Memory B cell (primary cell): ENCODE results near the gene SLC35B2.

Experiments
- ATAC-seq: fragments of 150-1000 bp; cut with Tn5 transposase; 2 replicates; pipeline ENCODE4 v1.10.0; 2021; ENCODE audit warnings: low read depth, mild to moderate bottlenecking, moderate library complexity
- DNase-seq, 2 donors: peaks; one replicate each; pipeline ENCODE4 v3.0.0; 2022; ENCODE audit warnings: low spot score in 2 of 2
- H3K27ac Mint-ChIP-seq: one replicate; pipeline ENCODE4 v1.8.0; 2022; ENCODE audit warnings: mild to moderate bottlenecking, moderate library complexity, mixed read lengths
- H3K27me3 Mint-ChIP-seq: one replicate; pipeline ENCODE4 v1.8.0; 2022; ENCODE audit warnings: mixed read lengths
- H3K36me3 Mint-ChIP-seq: one replicate; pipeline ENCODE4 v1.8.0; 2022; ENCODE audit warnings: mild to moderate bottlenecking, mixed read lengths
- H3K4me1 Mint-ChIP-seq: one replicate; pipeline ENCODE4 v1.8.0; 2022; ENCODE audit warnings: mixed read lengths
- H3K4me3 Mint-ChIP-seq: one replicate; pipeline ENCODE4 v1.8.0; 2022; ENCODE audit warnings: mild to moderate bottlenecking, moderate library complexity, mixed read lengths
- H3K9me3 Mint-ChIP-seq: one replicate; pipeline ENCODE4 v1.8.0; 2022; ENCODE audit warnings: mixed read lengths

The SLC35B2 gene

DNA sequence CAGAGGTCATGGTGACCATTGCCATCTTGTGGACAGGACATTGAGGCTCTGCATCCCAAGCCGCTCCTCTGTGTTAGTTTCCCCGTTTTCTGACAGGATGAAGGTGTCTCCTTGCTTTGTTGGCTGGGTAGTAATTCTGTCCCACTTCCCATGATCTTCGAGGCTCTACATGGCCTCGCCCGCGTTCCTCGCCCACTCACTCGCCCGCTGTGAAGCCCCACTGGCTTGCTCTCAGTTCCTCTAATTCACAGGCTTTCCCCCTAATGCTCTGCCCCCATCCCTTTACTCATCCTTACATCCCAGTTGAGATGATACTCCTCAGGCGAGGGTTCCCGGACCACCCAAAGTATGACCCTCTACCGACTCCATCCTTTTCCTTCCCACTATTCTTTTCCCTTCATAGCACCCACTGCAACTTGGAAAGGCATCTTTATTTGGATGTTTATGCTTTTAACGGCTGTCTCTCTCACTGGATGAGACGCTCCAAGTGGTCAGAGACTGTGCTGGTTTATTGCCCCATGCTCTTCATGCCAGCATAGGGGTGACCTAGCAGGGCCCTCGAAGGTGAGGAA lies 511 bp upstream of the SLC35B2 start:
- Mint-ChIP-seq H3K9me3 (no peaks in the 10 kb centered on the region), H3K4me3 (peak overlapping the region; percentile 87), H3K27ac (peak overlapping the region; percentile 94), H3K27me3 (no peaks in the 10 kb centered on the region), H3K36me3 (peaks cover 20% of the 10 kb centered on the region), H3K4me1 (peaks cover 60% of the 10 kb centered on the region)
- ATAC-seq (peak; percentile 37), DNase-seq (no peak)

DNA sequence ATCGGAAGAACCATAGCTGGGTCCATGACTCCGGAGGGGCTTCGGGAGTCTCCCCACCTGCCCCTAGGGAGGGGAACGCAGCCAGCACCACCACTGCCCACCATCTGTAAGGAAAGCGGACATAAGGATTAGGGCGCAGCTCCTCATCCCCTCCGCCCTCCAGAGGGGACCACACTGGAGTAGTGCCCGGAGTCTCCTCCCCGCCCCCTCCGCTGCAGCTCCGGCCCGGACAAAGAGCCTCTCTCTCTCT lies 628 bp downstream of the SLC35B2 start:
- peak overlapping the region; percentile 94 for H3K27ac Mint-ChIP-seq
- peaks cover 27% of the 10 kb centered on the region for H3K36me3 Mint-ChIP-seq
- ATAC-seq (peak; percentile 8), DNase-seq (no peak)
- H3K9me3 Mint-ChIP-seq: no peaks in the 10 kb centered on the region
- peak overlapping the region; percentile 80 for H3K4me3 Mint-ChIP-seq
- H3K4me1 Mint-ChIP-seq: peaks cover 55% of the 10 kb centered on the region
- H3K27me3 Mint-ChIP-seq: no peaks in the 10 kb centered on the region

DNA sequence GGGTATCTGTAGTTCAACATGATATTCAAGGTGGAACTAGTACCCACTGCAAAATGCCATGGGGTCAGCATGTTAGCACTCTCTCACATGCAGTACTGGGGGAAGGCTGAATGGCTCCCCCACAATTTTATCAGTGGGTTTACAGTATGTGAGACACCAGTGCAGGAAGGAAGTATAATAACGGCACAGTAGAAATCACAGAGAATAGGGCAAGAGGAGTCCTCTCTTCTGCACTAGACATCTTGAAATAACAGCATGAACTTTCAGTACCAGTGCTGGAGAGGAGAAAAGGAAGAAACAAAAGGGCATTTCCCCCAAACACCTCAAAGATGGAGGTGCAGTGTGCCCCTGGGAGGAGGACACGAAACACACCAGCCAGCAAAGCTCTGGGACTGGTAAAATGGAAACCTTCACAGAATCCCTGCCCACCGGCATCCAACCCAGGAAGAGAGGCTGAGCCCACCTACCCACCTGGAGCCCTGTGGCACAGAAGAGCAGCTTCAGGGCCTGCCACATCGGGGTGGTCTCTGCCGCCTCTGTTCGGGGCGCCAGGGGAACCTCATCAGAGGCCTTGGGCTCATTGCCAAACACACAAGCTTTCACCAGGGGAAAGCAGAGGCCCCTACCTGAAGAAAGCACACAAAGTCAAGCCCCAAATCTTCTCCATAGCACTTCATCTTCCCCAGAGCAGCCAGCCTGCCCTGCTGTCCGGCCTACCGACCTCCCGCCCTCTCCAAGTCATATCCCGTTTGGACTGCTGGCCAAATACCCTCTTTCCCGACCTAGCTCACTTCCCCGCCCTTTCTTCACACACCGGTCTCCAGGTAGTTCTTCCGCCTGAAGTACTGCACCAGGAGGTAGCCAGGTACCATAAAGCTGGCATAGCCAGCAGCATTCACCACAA lies 1.2 kb downstream of the SLC35B2 start:
- ATAC-seq (no peak), DNase-seq (no peak)
- Mint-ChIP-seq H3K9me3 (no peaks in the 10 kb centered on the region), H3K36me3 (peaks cover 28% of the 10 kb centered on the region), H3K27ac (peak overlapping the region; percentile 94), H3K27me3 (no peaks in the 10 kb centered on the region), H3K4me1 (peaks cover 52% of the 10 kb centered on the region), H3K4me3 (peak overlapping the region; percentile 80)

DNA sequence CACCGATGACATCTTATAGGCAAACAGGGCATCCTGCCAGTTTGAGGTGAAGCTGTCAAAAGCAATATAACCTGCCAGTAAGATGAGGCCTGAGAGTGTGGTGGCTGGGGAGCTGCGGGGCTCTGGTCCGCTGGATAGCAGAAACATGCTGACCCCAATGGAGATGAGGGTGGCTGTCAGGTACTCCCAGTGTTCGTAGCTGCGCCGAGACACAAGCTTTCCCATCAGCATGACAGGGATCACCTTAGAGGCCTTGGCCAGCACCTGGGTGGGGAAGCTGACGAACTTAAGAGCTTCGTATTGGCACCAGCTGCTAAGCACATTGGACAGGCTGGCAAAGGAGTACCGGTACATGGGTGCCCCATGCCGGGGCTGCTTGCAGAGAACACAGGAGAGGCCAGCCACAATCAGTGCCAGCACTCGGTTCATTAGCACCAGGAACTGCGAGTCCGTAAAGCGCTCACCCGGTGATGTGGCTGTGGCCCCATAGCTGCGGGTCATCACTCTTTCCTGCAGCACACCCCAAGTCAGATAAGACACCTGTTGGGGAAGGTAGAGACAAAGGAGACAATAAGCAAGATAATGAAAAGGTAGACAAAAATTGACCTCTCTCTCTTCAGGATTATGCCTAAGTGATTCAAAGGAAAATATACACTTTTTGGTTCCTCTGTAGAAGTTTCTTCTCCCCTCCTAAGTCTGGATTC lies 2.1 kb downstream of the SLC35B2 start:
- DNase-seq: no peak
- Mint-ChIP-seq H3K27ac (peak overlapping the region; percentile 94), H3K9me3 (no peaks in the 10 kb centered on the region), H3K36me3 (peaks cover 26% of the 10 kb centered on the region), H3K4me1 (peaks cover 49% of the 10 kb centered on the region), H3K27me3 (no peaks in the 10 kb centered on the region), H3K4me3 (peak overlapping the region; percentile 80)
- ATAC-seq: no peak

DNA sequence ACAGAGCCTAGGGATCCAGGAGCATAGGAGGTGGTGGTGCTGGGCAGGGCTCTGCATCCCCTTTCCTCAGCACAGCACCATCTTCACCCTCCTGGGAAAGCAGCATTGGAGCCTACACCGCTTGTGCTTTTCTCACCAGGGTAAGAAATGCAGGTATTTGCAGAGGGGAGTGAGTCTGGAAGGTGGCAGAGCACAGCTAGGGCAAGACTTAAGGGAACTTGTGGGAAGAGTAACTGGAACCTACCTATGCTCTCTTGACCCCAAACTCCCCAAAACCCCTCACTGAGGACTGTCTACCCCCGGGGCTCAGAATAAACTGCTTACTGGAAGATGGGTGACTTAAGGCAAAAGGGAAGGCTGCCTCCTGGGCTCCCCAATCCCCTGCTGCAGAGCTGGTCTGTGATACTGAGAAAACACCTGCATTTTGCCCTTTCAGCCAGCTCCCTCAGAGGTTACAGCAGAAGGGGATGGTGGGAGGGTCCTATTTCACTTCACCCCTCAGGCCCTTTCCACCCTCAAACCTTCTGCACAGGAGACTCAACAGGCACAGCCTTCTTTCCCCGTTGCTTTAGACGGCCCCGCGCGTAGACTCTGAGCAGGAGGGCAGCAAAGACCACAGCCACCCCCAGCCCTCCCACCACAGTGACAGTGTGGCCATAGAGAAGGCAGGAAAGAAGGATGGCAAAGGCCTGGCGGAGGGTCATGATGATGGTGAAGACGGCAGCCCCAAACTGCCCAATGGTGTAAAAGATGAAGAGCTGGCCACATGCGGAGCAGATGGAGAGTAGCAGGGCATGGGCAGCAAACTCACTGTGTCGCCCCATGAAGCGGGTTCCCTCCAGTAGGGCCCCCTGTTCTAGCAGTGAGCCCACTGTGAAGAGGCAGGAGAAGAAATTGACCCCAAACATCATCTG lies 2.9 kb downstream of the SLC35B2 start:
- no peaks in the 10 kb centered on the region for H3K9me3 Mint-ChIP-seq
- H3K4me3 Mint-ChIP-seq: peak overlapping the region; percentile 10
- DNase-seq: no peak
- H3K36me3 Mint-ChIP-seq: peaks cover 31% of the 10 kb centered on the region
- no peak for ATAC-seq
- peaks cover 53% of the 10 kb centered on the region for H3K4me1 Mint-ChIP-seq
- H3K27ac Mint-ChIP-seq: peak overlapping the region; percentile 94
- H3K27me3 Mint-ChIP-seq: no peaks in the 10 kb centered on the region

DNA sequence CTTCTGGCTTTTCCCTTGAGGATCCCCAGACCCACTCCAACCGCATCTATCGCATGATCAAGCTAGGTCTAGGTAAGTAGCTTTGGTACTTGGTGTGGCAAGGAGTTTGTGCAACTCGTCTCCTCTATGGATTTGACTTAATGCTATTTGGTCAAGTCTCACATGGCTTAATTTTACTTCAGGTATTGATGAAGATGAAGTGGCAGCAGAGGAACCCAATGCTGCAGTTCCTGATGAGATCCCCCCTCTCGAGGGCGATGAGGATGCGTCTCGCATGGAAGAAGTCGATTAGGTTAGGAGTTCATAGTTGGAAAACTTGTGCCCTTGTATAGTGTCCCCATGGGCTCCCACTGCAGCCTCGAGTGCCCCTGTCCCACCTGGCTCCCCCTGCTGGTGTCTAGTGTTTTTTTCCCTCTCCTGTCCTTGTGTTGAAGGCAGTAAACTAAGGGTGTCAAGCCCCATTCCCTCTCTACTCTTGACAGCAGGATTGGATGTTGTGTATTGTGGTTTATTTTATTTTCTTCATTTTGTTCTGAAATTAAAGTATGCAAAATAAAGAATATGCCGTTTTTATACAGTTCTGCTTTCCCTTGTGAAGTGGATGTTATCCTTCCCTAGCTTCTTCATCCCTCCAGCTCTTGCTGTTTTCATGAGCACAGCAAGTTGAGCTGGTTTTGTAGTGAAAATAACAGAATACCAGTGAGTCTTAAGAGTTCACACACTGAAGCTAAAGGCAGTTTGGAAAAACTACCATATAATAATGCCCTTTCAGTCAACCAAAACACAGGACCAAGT lies 3.8 kb downstream of the SLC35B2 start:
- peak in 1 of 2 donors; percentile 59 for DNase-seq
- Mint-ChIP-seq H3K27ac (peak overlapping the region; percentile 94), H3K4me1 (peaks cover 55% of the 10 kb centered on the region), H3K9me3 (no peaks in the 10 kb centered on the region), H3K27me3 (no peaks in the 10 kb centered on the region), H3K4me3 (no peak overlapping the region), H3K36me3 (peaks cover 34% of the 10 kb centered on the region)
- ATAC-seq: peak; percentile 16

DNA sequence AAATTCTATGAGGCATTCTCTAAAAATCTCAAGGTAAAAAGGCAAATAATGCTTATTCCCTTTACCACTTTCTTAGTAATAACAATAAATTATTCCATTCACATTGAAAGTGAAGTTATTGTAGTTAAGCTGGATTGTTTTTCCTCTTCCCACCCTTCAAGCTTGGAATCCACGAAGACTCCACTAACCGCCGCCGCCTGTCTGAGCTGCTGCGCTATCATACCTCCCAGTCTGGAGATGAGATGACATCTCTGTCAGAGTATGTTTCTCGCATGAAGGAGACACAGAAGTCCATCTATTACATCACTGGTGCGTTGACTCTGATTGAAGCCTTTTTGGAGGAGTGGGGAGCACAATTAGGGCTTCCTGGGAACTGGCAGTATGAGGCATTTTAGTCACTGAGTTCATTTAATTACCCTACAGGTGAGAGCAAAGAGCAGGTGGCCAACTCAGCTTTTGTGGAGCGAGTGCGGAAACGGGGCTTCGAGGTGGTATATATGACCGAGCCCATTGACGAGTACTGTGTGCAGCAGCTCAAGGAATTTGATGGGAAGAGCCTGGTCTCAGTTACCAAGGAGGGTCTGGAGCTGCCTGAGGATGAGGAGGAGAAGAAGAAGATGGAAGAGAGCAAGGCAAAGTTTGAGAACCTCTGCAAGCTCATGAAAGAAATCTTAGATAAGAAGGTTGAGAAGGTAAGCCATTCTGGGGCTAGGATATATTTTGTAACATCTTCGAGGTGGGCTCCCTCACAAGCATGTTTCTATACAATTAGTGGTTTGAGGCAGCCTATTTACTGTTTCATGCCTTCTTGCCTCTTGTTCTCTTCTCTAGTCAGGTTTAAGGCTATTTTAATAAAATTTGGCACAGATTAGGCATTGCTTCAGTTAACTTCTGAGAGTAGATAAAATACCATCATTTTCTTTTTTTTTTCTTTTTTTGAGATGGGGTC lies 5.5 kb downstream of the SLC35B2 start:
- H3K4me3 Mint-ChIP-seq: no peak overlapping the region

DNA sequence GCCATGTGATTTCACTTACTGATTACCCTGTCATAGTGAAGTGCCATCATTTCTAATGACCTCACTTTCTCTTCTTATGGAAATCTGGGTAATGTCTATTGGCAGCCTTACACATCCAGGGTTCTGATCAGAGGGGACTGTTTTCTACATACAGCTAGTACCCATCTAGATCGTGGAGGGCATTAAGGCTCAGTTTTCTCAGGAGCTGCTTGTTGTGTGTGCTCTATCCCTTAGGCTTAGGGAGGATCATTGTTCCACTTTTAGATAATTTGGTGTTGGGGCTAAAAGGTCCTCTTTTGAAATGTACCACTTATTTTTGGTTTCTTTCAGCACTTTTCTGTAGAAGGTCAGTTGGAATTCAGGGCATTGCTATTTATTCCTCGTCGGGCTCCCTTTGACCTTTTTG lies 6.6 kb downstream of the SLC35B2 start:
- peaks cover 44% of the 10 kb centered on the region for H3K4me1 Mint-ChIP-seq
- ATAC-seq (no peak), DNase-seq (no peak)
- H3K4me3 Mint-ChIP-seq: no peak overlapping the region
- H3K27ac Mint-ChIP-seq: no peak overlapping the region
- H3K9me3 Mint-ChIP-seq: no peaks in the 10 kb centered on the region
- H3K27me3 Mint-ChIP-seq: no peaks in the 10 kb centered on the region
- peaks cover 36% of the 10 kb centered on the region for H3K36me3 Mint-ChIP-seq

More for the DNA sequence above, 5.5 kb downstream of the SLC35B2 start:
- H3K27ac Mint-ChIP-seq: peak overlapping the region; percentile 12
- peaks cover 36% of the 10 kb centered on the region for H3K36me3 Mint-ChIP-seq
- ATAC-seq (no peak), DNase-seq (no peak)
- peaks cover 51% of the 10 kb centered on the region for H3K4me1 Mint-ChIP-seq
- H3K27me3 Mint-ChIP-seq: no peaks in the 10 kb centered on the region
- no peaks in the 10 kb centered on the region for H3K9me3 Mint-ChIP-seq

DNA sequence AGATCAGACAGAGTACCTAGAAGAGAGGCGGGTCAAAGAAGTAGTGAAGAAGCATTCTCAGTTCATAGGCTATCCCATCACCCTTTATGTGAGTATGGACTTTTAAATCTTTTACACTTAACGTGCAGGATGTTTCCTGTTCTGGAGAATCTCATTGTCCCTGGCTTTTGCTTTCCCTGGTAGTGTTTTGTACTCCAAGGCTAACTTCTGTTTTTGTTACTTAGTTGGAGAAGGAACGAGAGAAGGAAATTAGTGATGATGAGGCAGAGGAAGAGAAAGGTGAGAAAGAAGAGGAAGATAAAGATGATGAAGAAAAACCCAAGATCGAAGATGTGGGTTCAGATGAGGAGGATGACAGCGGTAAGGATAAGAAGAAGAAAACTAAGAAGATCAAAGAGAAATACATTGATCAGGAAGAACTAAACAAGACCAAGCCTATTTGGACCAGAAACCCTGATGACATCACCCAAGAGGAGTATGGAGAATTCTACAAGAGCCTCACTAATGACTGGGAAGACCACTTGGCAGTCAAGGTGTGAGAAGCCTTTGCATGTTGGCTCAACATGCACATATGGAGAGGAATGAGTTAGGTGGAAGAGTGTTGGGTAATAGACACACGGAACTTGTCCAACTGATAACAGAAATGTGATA lies 7.1 kb downstream of the SLC35B2 start:
- peaks cover 43% of the 10 kb centered on the region for H3K4me1 Mint-ChIP-seq
- no peaks in the 10 kb centered on the region for H3K27me3 Mint-ChIP-seq
- H3K27ac Mint-ChIP-seq: peak overlapping the region; percentile 58
- ATAC-seq: no peak
- peaks cover 36% of the 10 kb centered on the region for H3K36me3 Mint-ChIP-seq
- no peak for DNase-seq
- H3K9me3 Mint-ChIP-seq: no peaks in the 10 kb centered on the region
- H3K4me3 Mint-ChIP-seq: no peak overlapping the region

DNA sequence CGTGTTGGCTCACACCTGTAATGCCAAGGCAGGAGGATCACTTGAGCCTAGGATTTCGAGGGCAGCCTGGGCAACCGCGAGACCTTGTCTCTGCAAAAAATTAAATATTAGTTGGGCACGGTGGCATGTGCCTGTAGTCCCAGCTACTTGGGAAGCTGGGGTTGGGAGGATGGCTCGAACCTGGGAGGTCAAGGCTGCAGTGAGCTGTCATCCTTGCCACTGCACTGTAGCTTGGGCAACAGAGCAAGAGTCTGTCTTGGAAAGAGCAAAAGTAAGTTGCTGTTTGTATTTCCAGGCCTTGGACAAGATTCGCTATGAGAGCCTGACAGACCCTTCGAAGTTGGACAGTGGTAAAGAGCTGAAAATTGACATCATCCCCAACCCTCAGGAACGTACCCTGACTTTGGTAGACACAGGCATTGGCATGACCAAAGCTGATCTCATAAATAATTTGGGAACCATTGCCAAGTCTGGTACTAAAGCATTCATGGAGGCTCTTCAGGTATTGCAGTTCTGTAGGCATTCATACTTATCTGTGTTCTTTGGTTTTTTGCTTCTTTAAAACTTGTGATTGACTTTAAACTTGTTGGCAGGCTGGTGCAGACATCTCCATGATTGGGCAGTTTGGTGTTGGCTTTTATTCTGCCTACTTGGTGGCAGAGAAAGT lies 8.1 kb downstream of the SLC35B2 start:
- Mint-ChIP-seq H3K36me3 (peaks cover 34% of the 10 kb centered on the region), H3K27ac (peak overlapping the region; percentile 58), H3K4me1 (peaks cover 39% of the 10 kb centered on the region), H3K4me3 (peak overlapping the region; percentile 98), H3K9me3 (no peaks in the 10 kb centered on the region), H3K27me3 (no peaks in the 10 kb centered on the region)
- no peak for ATAC-seq
- no peak for DNase-seq

DNA sequence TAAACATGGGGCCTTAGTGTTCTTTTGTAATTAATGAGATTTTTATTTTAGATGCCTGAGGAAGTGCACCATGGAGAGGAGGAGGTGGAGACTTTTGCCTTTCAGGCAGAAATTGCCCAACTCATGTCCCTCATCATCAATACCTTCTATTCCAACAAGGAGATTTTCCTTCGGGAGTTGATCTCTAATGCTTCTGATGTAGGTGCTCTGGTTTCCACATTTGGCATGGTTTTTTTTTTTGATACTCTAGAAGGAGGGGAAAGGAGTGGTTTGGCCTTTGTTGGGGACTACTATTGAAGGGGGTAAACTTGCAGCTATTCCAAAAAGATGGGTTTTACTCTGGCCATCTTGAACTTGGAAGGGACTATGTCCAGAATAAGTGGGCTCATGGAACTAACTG lies 8.7 kb downstream of the SLC35B2 start:
- peaks cover 33% of the 10 kb centered on the region for H3K36me3 Mint-ChIP-seq
- peaks cover 36% of the 10 kb centered on the region for H3K4me1 Mint-ChIP-seq
- ATAC-seq (no peak), DNase-seq (no peak)
- no peaks in the 10 kb centered on the region for H3K27me3 Mint-ChIP-seq
- peak overlapping the region; percentile 58 for H3K27ac Mint-ChIP-seq
- peak overlapping the region; percentile 98 for H3K4me3 Mint-ChIP-seq
- no peaks in the 10 kb centered on the region for H3K9me3 Mint-ChIP-seq
